SK-N-MC (cell line): ENCODE measurements around the gene ZWILCH.

Experiments used
- DNase-seq: peaks from one replicate; pipeline ENCODE4 v3.0.0-alpha.2; 2011; ENCODE audit warnings: low read depth, low spot score
- H3K27ac ChIP-seq: fragments of 200-600 bp; sonication (generic); 2 replicates; pipeline ENCODE4 v1.5.1; 2016; ENCODE audit warnings: mixed run types
- H3K36me3 ChIP-seq: fragments of 200-600 bp; sonication (generic); 2 replicates; pipeline ENCODE4 v1.6.1; 2017; ENCODE audit warnings: antibody characterized with exemption, low read length, mixed read lengths; ENCODE audit not compliant: insufficient read depth
- H3K4me3 ChIP-seq: fragments of 200-600 bp; sonication (generic); 2 replicates; pipeline ENCODE4 v1.5.1; 2016
- H3K9ac ChIP-seq: fragments of 200-600 bp; sonication (generic); 2 replicates; pipeline ENCODE4 v1.8.0; 2017; ENCODE audit warnings: mixed run types, mixed read lengths; ENCODE audit not compliant: insufficient read length
- H3K9me3 ChIP-seq: fragments of 200-600 bp; sonication (generic); 2 replicates; pipeline ENCODE4 v1.6.1; 2017; ENCODE audit warnings: low read depth, mild to moderate bottlenecking, antibody characterized with exemption, low read length, moderate library complexity, mixed read lengths
- EZH2 ChIP-seq: fragments of 200-600 bp; sonication (generic); IDR thresholded peaks from one replicate; pipeline ENCODE4 v1.6.1; 2017; ENCODE audit warnings: antibody characterized with exemption
- FOXP2 ChIP-seq: optimal IDR thresholded peaks from 2 replicates; pipeline ENCODE3; 2011; ENCODE audit warnings: mild to moderate bottlenecking, moderate library complexity; ENCODE audit not compliant: insufficient read depth; ENCODE audit errors: extremely low read length, control extremely low read depth
- POLR2AphosphoS5 ChIP-seq: IDR thresholded peaks from 2 replicates; pipeline ENCODE4 v1.6.1; 2012; ENCODE audit warnings: mild to moderate bottlenecking, low read depth, low read length, borderline replicate concordance

Gene ZWILCH

DNA sequence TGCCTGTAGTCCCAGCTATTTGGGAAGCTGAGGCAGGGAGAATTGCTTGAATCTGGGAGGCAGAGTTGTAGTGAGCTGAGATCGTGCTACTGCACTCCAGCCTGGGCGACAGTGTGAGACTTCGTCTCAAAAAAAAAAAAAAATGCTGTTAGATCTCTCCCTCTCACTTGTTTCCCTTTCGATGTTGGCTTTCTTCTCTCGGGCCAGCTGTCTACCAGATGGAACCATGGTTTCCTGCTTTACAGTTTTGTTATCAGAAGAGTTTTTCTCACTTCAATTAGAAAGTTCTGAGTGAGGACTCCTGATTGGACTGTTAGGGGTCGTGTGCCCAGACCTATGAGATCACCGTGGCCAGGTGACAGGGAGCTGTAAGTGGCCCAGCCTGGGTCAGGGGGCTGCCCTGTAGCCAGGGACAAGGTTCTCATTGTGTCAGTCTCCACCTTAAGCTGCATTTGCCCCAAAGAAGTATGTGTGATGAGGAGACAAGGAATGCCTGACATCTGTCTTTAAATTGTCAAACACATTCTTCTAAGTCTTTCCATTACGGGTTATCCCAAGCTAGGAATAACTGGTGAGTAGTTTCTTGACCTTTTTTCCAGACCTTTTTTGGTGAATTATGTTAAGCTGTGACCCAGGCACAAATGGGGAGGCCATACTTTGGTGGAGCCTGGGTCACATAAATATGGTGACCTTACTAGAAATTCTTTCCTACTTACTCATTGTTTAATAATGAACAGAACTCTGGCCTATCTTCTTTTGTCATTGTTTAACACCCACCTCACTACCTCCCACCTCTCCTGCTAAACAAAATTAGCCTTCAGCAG lies 32.7 kb upstream of the ZWILCH start:
- no peak overlapping the region for H3K4me3 ChIP-seq
- no peak overlapping the region for H3K27ac ChIP-seq
- no peaks in the 10 kb centered on the region for H3K9me3 ChIP-seq
- DNase-seq: no peak
- H3K36me3 ChIP-seq: no peaks in the 10 kb centered on the region
- TF ChIP-seq POLR2AphosphoS5: no peak
- TF ChIP-seq FOXP2: no peak
- no peak for TF ChIP-seq EZH2
- H3K9ac ChIP-seq: no peak overlapping the region

DNA sequence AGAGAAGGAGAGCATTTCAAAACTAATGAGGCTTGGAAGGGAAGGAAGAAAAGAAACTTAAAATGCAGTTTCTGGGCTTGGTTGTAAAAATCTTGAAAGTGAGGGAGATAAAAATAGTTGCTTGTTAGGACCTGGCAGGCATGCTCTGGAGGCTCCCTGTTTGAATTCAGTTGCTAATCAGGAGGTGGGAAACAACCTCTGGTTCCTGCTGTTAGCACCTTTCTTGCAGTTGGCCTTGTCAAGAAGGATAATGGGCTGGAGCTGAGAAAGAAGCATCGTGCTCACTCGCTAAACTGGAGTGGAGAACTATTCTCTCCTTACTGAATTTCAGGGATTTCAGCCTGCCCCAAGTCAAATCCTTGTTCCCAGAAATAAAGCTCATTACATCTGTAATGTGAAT lies 31.0 kb upstream of the ZWILCH start:
- Histone ChIP-seq H3K4me3 (no peak overlapping the region), H3K9ac (no peak overlapping the region), H3K9me3 (no peaks in the 10 kb centered on the region), H3K36me3 (no peaks in the 10 kb centered on the region), H3K27ac (no peak overlapping the region)
- no peak for DNase-seq
- TF ChIP-seq POLR2AphosphoS5 (no peak), EZH2 (no peak), FOXP2 (no peak)

GRCh38 chr15:66474963-66475362 lies 30.2 kb upstream of the ZWILCH start:
- H3K9ac ChIP-seq: no peak overlapping the region

DNA sequence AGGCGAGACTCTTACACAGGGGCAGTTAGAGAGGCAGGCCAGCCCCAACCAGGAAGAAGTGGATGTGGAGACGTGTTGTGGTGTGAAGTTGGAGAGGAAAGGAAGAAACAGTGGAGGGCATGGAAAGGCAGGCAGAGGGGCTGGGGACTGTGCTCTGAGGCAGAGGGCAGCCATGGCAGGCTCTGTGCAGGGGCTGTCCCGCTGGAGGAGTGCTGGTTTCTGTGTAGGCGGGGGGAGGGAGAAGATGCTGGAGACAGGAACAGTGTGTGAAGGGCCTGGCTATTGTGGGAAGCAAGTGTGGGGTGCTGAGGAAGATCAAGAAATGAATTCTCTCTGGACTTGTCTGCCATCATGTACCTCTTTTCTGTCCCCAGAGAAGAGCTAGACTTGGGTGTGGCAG lies 28.6 kb upstream of the ZWILCH start:
- H3K27ac ChIP-seq: no peak overlapping the region

More at GRCh38 chr15:66474963-66475362, 30.2 kb upstream of the ZWILCH start:
- Histone ChIP-seq H3K36me3 (no peaks in the 10 kb centered on the region), H3K4me3 (no peak overlapping the region), H3K27ac (no peak overlapping the region), H3K9me3 (no peaks in the 10 kb centered on the region)
- TF ChIP-seq FOXP2 (no peak), POLR2AphosphoS5 (no peak), EZH2 (no peak)
- DNase-seq: no peak

DNA sequence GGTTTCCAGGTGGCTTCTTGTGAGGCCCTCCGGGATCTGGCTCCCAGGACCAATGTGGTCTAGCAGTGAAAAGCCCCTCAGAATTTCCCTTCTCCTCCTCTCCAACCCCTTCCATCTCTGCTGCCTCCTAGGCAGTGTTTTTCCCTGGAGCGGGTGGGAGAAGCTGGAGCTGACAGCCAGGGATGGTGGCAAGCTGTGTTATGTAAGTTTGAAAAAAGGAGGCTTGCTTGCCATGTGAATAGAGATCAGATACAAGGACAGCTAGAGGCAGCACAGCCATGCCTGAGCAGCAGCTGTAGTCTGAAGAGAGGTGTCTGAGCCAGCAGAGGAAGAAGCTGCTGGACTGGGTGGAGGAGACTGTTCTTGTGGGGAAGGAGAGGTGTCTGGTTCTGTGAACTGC lies 28.1 kb upstream of the ZWILCH start:
- Histone ChIP-seq H3K36me3 (peaks cover 2% of the 10 kb centered on the region; the same call in 1 of the 2 replicates), H3K9ac (no peak overlapping the region), H3K27ac (no peak overlapping the region), H3K4me3 (no peak overlapping the region), H3K9me3 (no peaks in the 10 kb centered on the region)
- no peak for DNase-seq
- no peak for TF ChIP-seq FOXP2
- TF ChIP-seq POLR2AphosphoS5: no peak
- no peak for TF ChIP-seq EZH2

More for the DNA sequence above, 28.6 kb upstream of the ZWILCH start:
- H3K36me3 ChIP-seq: peaks cover under 1% of the 10 kb centered on the region; the same call in 1 of the 2 replicates
- DNase-seq: no peak
- H3K9me3 ChIP-seq: no peaks in the 10 kb centered on the region
- no peak for TF ChIP-seq POLR2AphosphoS5
- no peak for TF ChIP-seq EZH2
- TF ChIP-seq FOXP2: no peak
- no peak overlapping the region for H3K4me3 ChIP-seq
- no peak overlapping the region for H3K9ac ChIP-seq

- Histone ChIP-seq H3K27ac (no peak overlapping the region), H3K36me3 (peaks cover 2% of the 10 kb centered on the region; the same call in 1 of the 2 replicates), H3K4me3 (no peak overlapping the region), H3K9ac (no peak overlapping the region), H3K9me3 (no peaks in the 10 kb centered on the region)
- DNase-seq: no peak
- TF ChIP-seq POLR2AphosphoS5 (no peak), EZH2 (no peak), FOXP2 (no peak)
Measured at GRCh38 chr15:66480267-66480666, 24.9 kb upstream of the ZWILCH start.

- no peak for DNase-seq
- Histone ChIP-seq H3K27ac (no peak overlapping the region), H3K36me3 (peaks cover 2% of the 10 kb centered on the region; the same call in 1 of the 2 replicates), H3K9me3 (no peaks in the 10 kb centered on the region), H3K4me3 (no peak overlapping the region), H3K9ac (no peak overlapping the region)
- TF ChIP-seq FOXP2 (no peak), EZH2 (no peak), POLR2AphosphoS5 (no peak)
Measured at GRCh38 chr15:66481107-66481856, 23.8 kb upstream of the ZWILCH start.

DNA sequence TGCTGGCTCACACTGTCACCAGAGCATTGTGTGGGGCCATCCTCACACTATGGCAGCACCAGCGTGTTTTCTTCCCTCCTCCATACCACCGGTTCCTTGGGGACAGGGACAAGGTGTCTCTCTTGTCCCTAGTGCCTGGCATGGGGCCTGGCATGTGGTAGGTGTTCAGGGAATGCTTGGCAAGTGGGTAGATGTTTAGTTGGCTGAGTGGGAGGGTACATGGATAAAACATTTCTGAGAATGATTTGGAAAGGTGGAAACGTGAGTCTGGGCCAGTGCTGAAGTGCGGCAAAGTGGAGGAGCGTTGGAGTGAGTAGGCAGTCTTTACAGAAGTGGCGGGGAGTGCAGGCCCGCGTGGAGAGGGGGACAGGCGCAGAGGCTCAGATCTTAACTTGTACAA lies 22.6 kb upstream of the ZWILCH start:
- peaks cover 2% of the 10 kb centered on the region; the same call in 1 of the 2 replicates for H3K36me3 ChIP-seq
- H3K4me3 ChIP-seq: no peak overlapping the region
- TF ChIP-seq EZH2 (no peak), FOXP2 (no peak), POLR2AphosphoS5 (no peak)
- no peak overlapping the region for H3K27ac ChIP-seq
- no peak overlapping the region for H3K9ac ChIP-seq
- DNase-seq: no peak
- no peaks in the 10 kb centered on the region for H3K9me3 ChIP-seq

DNA sequence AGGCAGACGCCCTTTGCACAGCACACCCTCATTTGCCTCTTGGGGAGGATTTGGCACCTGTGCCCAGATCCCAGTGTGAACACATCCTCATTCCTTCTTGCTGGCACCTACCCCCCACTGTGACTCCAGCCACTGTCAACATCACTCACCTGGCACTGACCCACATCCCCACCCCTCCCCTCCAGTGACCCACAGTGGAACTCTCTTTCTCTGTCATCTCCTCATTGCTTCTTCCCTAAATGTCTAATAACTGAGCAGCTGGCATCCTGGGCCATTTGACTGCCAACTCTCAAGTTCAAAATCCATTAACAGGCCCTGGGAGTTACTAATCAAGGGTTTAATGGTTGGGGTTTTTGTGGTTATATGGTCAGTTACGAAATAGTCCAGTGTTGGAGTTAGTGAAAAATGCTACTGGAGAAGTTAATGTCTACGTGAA lies 22.0 kb upstream of the ZWILCH start:
- TF ChIP-seq FOXP2 (no peak), EZH2 (no peak), POLR2AphosphoS5 (no peak)
- Histone ChIP-seq H3K9me3 (no peaks in the 10 kb centered on the region), H3K4me3 (no peak overlapping the region), H3K36me3 (peaks cover 2% of the 10 kb centered on the region; the same call in 1 of the 2 replicates), H3K9ac (no peak overlapping the region), H3K27ac (no peak overlapping the region)
- DNase-seq: no peak
